HL-60/S4 (cell line): ENCODE data around the gene KTN1.

Experiments
- in situ Hi-C: fragments of 300-500 bp; cut with MboI; formaldehyde crosslinking; loops from 2 replicates; pipeline ENCODE4 v1.14.3; 2022; ENCODE audit warnings: low sequenced_read_pairs

The KTN1 gene

DNA sequence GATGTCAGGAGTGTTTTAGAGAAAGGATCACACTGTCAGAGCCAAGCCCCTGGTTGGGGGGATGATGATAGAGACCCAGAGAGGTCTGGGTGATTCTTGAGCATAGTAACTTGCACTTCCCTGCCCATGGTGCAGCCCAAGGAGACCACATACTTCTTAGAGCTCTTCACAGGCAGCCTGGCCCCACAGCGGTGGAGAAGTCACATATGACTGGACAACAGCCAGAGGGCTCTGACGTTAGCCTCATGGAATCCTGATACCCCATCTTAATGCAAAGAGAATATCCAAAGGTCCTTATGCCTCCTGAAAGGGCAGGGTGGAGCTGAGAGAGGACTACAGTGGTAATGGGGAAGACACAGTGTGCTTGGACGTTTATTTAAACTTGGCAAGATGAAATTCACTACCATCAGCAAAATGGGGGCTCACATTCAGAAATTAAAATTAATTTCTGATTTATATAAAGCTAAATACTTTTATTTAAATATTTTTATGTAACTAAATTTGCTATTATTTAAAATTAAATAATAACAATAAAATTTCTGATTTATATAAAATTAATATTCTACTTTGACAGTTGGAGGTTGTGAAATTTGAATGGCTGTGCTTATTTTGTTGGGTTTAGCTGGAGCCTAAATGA lies 131.3 kb downstream of the KTN1 start:
- in situ Hi-C loops = no loop called here

DNA sequence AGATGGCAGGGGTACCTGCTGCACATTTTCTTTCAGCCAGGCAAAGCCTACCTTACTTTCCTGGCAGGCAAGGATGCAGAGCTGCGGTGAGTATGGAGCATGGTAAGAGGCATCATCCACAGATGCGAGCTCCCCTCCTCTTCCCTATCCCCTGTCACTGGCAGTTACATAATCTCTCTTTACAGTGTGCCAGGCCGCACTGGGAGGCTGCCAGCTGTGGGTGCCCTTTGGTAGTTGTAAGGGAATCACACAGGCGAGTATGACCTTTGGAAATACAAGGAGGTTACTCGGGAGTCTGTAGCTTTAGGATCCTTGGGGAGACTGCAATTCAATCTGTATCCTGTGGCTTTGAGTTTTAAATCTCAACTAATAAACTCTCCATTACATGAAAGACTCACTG lies 132.5 kb downstream of the KTN1 start:
- in situ Hi-C loops = no loop called here

DNA sequence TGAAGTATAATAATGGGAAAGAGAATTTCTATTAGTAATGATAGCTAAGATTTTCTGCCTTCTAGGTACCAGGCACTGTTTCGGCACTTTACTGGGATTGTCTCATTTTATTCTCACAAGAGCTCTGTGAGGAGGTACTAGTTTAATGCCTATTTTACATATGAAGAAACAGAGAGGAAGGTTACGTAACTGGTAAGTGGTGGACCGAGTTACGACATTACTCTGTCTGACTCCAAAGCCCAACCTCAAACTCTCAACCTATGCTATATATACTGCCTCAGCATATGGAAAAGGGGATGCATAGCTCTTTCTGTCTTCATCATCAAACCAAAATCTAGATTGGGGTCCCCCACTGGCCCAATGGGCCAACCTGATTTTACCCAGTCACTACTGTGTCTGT lies 133.5 kb downstream of the KTN1 start:
- in situ Hi-C loops = no loop called here

DNA sequence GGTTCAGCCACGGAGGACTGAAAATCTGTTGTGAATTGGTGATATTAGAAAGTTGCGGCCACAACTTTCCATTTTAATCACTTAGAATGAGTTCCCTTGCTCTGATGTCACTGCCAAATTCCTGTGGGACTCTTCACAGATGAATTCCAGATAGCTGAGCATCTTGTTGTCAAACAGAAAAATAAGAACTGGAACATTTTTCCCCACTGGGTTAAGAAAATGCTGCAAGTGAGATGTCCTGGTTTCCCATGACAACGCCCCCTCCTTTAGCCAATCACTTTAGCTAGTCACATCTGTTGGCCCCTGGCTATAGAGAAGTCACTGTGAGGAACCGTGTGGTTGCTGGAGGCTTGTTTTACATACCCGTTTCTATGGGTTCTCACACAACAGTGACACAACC lies 135.9 kb downstream of the KTN1 start:
- in situ Hi-C loops = no loop called here

DNA sequence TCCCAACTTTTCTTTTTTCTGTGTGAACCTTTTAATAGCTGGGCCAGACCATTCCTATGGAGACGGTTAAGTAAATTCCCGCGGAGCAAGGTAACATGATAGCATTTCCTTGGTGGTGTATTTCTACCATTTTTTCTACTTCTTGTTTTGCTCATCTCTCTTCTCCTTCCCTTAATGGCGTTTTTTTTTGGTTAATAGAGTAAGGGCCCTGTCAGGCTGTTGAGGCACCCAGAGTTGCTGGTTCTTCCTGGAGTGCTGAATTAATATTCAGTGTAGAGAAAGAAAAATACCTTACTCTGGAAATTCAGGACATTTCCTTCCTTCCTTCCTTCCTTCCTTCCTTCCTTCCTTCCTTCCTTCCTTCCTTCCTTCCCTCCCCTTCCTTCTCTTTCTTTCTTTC lies 137.6 kb downstream of the KTN1 start:
- in situ Hi-C loops = no loop called here

DNA sequence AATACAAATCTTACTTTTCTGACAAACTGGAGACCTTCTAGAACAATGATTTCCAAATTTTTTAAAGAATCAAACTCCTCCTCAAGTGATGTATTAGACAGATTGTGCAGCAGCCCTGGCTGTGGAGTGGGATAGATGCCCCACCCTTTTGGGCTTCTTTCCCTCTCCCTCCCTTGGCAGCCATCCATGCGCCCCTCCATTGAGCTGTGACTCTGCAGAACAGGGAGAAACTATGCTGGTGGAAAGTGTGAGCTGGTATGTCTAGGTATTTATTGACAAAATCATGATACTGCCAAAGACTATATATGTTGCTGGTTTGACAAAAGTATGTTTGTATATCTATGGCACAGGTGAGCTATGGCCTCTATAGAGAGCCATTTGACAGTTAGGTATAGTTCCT lies 138.5 kb downstream of the KTN1 start:
- in situ Hi-C loops = no loop called here

DNA sequence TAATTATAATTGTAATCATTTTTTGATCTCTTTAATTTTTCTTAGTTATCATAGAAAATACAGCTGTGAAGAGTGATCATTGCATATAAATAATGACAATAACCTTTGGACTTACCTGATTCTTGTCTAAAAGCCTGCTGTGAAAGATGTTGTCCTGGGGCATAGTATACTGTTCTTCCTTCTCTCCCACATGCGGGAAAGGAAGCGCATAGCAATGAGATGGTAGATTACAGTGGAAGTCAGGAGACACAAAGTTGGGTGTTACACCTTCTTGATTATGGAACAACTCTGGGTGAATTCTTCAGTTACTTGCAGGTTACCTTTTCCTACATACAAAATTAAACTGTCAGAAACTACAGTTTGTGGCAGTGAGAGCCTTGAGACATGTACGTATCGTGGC lies 140.8 kb downstream of the KTN1 start:
- in situ Hi-C loops = no loop called here

DNA sequence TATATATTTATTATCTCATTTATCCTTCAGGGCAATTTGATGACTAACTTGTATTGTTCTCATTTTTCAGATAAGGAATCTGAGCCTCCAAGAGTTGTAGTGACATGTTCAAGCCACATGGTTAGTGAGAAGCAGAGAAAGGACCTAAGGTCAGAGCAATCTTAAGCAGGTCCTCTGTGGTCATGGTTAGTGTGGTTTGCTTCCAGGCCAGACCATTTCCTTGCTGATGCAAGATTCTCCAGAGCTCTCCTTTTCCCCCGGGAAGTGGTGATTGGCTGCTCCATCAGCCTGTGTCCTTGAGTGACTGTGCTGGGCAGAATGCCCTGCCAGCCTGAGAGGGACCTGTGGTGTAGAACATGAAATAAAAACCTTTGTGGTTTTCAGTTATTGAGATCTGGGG lies 141.3 kb downstream of the KTN1 start:
- in situ Hi-C loops = no loop called here

DNA sequence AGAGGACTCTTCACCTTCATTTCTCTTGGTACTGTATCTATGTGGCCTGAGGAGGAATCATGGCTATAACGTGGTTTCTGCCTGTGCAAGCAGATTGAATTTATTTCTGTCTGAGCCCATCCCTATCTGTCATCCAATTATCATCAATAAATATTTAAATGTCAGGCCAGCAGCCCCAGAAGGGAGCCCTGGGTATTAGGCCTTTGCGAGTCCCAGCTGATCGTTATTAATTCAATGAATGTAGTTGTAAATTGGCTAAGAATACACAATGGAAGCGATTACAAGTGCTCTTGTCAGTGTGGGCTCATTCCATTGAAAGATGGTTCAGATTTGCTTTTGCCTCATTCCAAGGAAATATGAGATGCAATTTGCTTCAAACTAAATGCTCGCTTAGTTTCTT lies 142.0 kb downstream of the KTN1 start:
- in situ Hi-C loops = no loop called here

DNA sequence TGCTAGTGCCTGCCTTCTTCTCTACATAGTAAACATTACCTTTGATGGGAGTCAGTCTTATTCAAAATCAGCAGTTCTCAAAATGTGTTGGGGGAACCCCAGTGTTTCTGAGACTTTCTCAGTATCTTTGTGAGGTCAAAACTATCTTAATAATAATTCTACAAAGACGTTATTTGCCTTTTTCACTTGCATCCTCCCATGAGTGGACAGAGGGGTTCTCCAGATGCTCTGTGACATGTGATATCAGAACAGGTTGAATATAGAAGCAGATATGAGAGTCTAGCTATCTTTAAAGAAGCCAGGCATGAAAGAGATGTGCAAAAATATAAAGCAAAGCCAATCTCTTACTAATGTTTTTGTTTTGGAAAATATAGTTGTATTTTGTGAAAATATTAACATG lies 144.7 kb downstream of the KTN1 start:
- in situ Hi-C loops = no loop called here

DNA sequence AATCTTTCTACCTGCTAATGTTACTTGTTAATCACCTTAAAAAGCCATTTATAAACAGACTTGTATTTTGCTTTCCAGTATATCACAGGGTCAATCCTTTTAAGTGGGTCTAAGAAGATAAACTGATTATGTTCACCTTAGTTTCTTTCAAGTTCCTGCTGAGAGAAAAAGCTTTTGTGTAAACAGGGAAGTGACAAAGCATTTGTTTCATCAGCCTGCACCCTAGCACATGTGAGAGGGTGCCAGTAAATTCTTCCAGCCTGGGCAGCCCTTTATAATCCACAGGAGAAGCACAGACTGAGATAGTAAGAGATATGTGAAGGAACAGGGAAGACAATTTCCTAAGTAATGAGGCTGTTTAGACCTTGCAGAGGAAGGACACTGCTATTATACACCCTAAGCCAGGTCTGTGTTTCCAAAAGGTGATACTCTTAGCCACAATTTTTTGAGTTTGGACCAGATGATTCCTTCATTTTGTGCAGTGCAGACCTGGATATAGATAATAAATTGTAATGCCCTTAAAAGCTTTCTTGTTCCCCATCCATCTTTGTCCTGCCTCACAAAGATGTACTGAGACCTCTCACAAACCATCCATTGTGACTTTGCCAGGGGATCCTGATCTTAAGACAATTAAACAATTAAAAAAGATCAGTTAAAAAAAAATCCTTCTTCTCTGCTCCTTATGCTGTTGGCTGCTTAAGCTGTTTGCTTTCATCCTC lies 150.7 kb downstream of the KTN1 start:
- in situ Hi-C loops = no loop called here

DNA sequence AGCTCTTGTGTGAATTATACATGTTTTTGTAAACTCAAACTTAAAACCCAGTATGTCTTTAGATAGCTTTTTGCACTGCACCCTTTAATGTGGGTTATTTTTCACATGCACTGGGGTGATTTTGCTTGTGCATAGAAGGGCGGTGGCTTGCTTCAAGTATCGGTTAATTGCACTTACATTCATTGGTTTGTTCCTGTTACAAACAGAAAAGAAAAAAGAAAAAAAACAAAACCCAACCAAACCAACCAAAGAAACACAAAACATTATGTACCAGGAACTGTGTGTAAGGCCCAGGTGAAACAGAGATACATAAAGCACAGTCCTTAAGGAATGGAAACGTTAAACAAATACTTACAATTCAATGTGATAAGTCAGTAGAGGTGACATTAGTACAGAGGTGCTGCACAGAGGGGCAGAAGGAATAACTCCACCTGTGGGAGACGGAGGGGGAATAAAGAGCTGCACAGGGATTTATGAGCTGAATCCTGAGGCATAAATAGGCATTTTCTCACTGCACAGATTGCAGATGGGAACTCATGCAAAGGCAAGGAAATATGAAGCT lies 151.4 kb downstream of the KTN1 start:
- in situ Hi-C loops = no loop called here

DNA sequence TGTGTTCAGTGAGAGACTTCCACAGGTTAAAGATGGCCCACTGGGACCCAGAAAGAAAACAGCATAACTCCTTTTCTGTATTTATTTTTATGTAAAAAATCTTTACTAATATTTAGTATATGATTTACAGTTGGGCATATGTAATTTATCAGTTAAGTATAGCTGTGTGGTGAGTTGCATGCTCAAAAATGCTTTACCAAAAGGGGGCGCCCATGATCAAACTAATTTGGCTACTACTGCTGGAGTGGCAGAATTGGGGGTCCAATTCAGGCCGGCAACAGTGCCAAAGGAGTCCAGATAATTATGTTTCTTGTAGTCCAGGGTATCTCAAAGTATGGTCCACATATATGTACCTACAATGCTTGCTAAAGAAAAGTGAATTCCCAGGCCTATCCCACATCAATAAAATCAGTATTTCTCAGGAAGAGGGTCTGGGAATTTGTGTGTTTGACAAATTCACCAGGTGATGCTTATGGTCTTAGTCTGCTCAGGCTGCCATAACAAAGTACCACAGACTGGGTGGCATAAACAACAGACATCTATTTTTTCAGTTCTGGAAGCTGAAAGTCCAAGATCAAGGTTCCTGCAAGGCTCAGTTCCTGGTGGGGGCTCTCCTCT lies 152.0 kb downstream of the KTN1 start:
- in situ Hi-C loops = no loop called here

DNA sequence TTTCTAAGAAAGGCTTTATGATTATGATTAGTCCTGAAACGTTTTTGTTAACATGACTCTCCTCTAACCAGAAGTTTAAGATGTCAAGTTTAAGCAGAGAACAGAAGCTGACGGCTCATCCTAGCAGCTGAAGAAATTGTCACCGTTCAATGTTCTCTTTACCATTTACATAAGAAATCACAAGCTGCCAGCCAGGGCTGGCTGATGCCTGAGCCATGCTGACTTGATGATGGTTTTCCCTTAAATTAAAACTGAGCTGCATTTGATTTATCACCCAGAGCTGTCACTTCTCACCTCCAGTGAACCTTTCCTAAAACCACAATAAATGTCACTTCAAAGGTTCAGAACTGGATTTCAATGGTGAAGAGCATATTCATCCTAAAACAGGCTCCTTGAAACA lies 153.6 kb downstream of the KTN1 start:
- in situ Hi-C loops = no loop called here
